CD14-positive monocyte (primary cell): ENCODE results near the gene CDCA4. TPM values are rescaled to one million over a fixed set of nuclear protein-coding genes. Genes with fewer than 3 reads are reported as not detected.
A peak's percentile ranks its signal among the peaks of the same experiment; 100 is the strongest.

Experiments
- DNase-seq, 3 donors: peaks; one replicate each; pipeline ENCODE4 v3.0.0-alpha.2; 2011 to 2022
- H2AFZ ChIP-seq: 2 replicates; pipeline ENCODE4 v1.6.0; 2012; ENCODE audit warnings: mild to moderate bottlenecking, low read depth, low read length, inconsistent platforms; ENCODE audit not compliant: insufficient read depth, poor library complexity, severe bottlenecking
- H3K27ac ChIP-seq, 2 donors: 1 replicate in 1 of 2; 2 replicates in 1 of 2; pipeline ENCODE4 v1.5.1; 2012 to 2013; ENCODE audit warnings: low read length in 2 of 2, control low read depth in 1 of 2, inconsistent platforms in 1 of 2, low read depth in 1 of 2, mild to moderate bottlenecking in 1 of 2
- H3K27me3 ChIP-seq, 2 donors: one replicate each; pipeline versions ENCODE4 v1.6.0 to v1.6.1; 2011 to 2013; ENCODE audit warnings: low read length in 2 of 2; ENCODE audit not compliant: control insufficient read depth in 2 of 2, insufficient read depth in 2 of 2
- H3K36me3 ChIP-seq, 2 donors: replicated peaks in 1 of 2; 1 replicate in 1 of 2; 2 replicates in 1 of 2; pipeline versions ENCODE4 v1.5.1 to v1.6.1; 2012 to 2013; ENCODE audit warnings: low read length in 2 of 2, control low read depth in 1 of 2, inconsistent platforms in 1 of 2, mild to moderate bottlenecking in 1 of 2; ENCODE audit not compliant: insufficient read depth in 2 of 2, control insufficient read depth in 1 of 2
- H3K4me1 ChIP-seq, 2 donors: 1 replicate in 1 of 2; 2 replicates in 1 of 2; pipeline versions ENCODE4 v1.5.1 to v1.6.1; 2012 to 2013; ENCODE audit warnings: low read length in 2 of 2, control low read depth in 1 of 2, inconsistent platforms in 1 of 2, mild to moderate bottlenecking in 1 of 2, moderate library complexity in 1 of 2; ENCODE audit not compliant: insufficient read depth in 2 of 2, control insufficient read depth in 1 of 2
- H3K4me2 ChIP-seq: replicated peaks from 2 replicates; pipeline ENCODE3; 2012; ENCODE audit warnings: low read length, moderate library complexity, mild to moderate bottlenecking; ENCODE audit not compliant: poor library complexity, severe bottlenecking; ENCODE audit errors: extremely low read depth
- H3K4me3 ChIP-seq, 3 experiments: fragments of 200-600 bp in 1 of 3; sonication (generic) in 1 of 3; replicated peaks in 1 of 3; 1 replicate in 2 of 3; 2 replicates in 1 of 3; pipeline ENCODE4 v1.5.1; 2011 to 2013; ENCODE audit warnings: low read length in 3 of 3, mild to moderate bottlenecking in 3 of 3, control low read depth in 2 of 3, low read depth in 2 of 3, inconsistent platforms in 1 of 3, moderate library complexity in 1 of 3
- H3K79me2 ChIP-seq: 2 replicates; pipeline ENCODE4 v1.6.0; 2012; ENCODE audit warnings: mild to moderate bottlenecking, control low read depth, inconsistent platforms, low read length, moderate library complexity; ENCODE audit not compliant: insufficient read depth
- H3K9ac ChIP-seq: 2 replicates; pipeline ENCODE4 v1.6.0; 2017; ENCODE audit warnings: low read length, mild to moderate bottlenecking; ENCODE audit not compliant: insufficient read depth, poor library complexity, severe bottlenecking
- H3K9me3 ChIP-seq, 2 donors: replicated peaks in 1 of 2; 1 replicate in 1 of 2; 2 replicates in 1 of 2; pipeline versions ENCODE4 v1.5.1 to v1.6.1; 2012 to 2013; ENCODE audit warnings: low read length in 2 of 2, control low read depth in 1 of 2; ENCODE audit not compliant: control insufficient read depth in 1 of 2, insufficient read depth in 1 of 2
- H4K20me1 ChIP-seq: 2 replicates; pipeline ENCODE4 v1.6.0; 2012; ENCODE audit warnings: mild to moderate bottlenecking, low read length, control low read depth, moderate library complexity; ENCODE audit not compliant: insufficient read depth
- H3K27ac Mint-ChIP-seq, 7 donors: one replicate each; pipeline ENCODE4 v1.8.0; 2020; ENCODE audit warnings: mild to moderate bottlenecking in 7 of 7, mixed read lengths in 7 of 7, moderate library complexity in 6 of 7, inconsistent platforms in 2 of 7
- H3K27me3 Mint-ChIP-seq, 3 donors: one replicate each; pipeline ENCODE4 v1.8.0; 2021 to 2022; ENCODE audit warnings: low read depth in 3 of 3, mild to moderate bottlenecking in 3 of 3, mixed read lengths in 3 of 3, moderate library complexity in 3 of 3, inconsistent platforms in 1 of 3
- H3K36me3 Mint-ChIP-seq, 2 donors: one replicate each; pipeline ENCODE4 v1.8.0; 2020; ENCODE audit warnings: mixed read lengths in 2 of 2, inconsistent platforms in 1 of 2, mild to moderate bottlenecking in 1 of 2
- H3K4me1 Mint-ChIP-seq: one replicate; pipeline ENCODE4 v1.8.0; 2020; ENCODE audit warnings: mild to moderate bottlenecking, mixed read lengths
- H3K4me3 Mint-ChIP-seq, 2 donors: one replicate each; pipeline ENCODE4 v1.8.0; 2020; ENCODE audit warnings: mild to moderate bottlenecking in 2 of 2, mixed read lengths in 2 of 2, moderate library complexity in 1 of 2
- H3K9me3 Mint-ChIP-seq, 7 donors: one replicate each; pipeline ENCODE4 v1.8.0; 2020 to 2022; ENCODE audit warnings: mixed read lengths in 7 of 7, mild to moderate bottlenecking in 6 of 7, moderate library complexity in 6 of 7, inconsistent platforms in 2 of 7
- WGBS: methylation state at CpG from one replicate; pipeline ENCODE4 v1.1.5; 2013; ENCODE audit warnings: missing lambda C conversion rate; ENCODE audit not compliant: insufficient coverage; 5-methylcytosine and 5-hydroxymethylcytosine counted together
- intact Hi-C, 2 donors: fragments of 100-400 bp; cut with micrococcal nuclease; formaldehyde crosslinking; loops; one replicate each; pipeline versions ENCODE4 v1.15.0 to v1.15.1; 2023
- polyA plus RNA-seq, 3 donors: library from polyadenylated mRNA; depleted of rRNA in 1 of 3; unstranded in 2 of 3; stranded (reverse) in 1 of 3; fragments of 300-500 nt in 2 of 3; fragments of >200 nt in 1 of 3; fragmentation: Illumina TruSeq in 2 of 3; gene quantifications; 1 replicate in 2 of 3; 2 replicates in 1 of 3; pipeline ENCODE4 v1.2.3, GENCODE V29; 2012 to 2021
- TF ChIP-seq, protein P1 (sequence below): fragments of 200-600 bp; IDR thresholded peaks from one replicate; pipeline ENCODE4 v1.8.0; 2022; ENCODE audit warnings: antibody characterized with exemption, mild to moderate bottlenecking

Gene CDCA4
- polyA plus RNA-seq, 3 donors = 8.6 to 12.0 (median 11.6) TPM

DNA sequence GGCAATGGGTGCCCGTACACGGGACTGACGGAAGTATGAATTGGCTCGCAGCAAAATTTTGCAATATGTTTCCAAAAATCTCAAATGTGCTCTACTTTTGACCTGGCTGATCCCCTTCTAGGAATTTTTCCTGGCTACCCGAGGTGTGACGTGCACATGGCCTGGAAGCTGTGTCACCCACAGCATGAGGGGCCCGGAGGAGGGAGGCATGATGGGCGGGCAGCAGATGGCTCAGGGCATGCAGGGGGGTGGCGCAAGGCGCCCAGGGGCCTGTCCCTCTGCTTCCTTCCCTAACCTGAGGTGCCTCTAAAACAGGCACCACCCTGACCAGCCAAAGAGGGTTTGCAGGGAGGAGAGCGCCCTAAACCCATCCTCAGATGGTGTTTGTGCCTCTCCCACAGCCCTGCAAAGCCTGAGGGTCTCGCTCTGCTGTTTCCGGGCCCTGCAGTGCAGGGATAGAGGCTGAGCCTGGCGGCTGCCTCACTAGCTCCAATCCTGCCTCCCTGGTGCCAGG is 37.7 kb upstream of the CDCA4 start:
- intact Hi-C loops = loop anchor here (5.0 kb wide), 1 partner anchor 34 kb away; no protein-coding TSS in a partner anchor
- no peaks in the 10 kb centered on the region for H3K9me3 ChIP-seq
- H3K27me3 ChIP-seq = no peaks in the 10 kb centered on the region
- peaks cover 57 to 58% of the 10 kb centered on the region in 2 donors for H3K4me1 ChIP-seq
- H3K79me2 ChIP-seq = peaks cover 96% of the 10 kb centered on the region
- peak overlapping the region in 1 of 3 experiments; percentile 87 for H3K4me3 ChIP-seq
- peak overlapping the region; percentile 76 to 92 (median 89) for H3K27ac Mint-ChIP-seq
- H3K9ac ChIP-seq = peak overlapping the region; percentile 39
- H3K36me3 ChIP-seq = peaks cover 38 to 46% of the 10 kb centered on the region in 2 donors
- peak overlapping the region; percentile 99 to 100 for H3K27ac ChIP-seq
- TF ChIP-seq, protein P1, sequence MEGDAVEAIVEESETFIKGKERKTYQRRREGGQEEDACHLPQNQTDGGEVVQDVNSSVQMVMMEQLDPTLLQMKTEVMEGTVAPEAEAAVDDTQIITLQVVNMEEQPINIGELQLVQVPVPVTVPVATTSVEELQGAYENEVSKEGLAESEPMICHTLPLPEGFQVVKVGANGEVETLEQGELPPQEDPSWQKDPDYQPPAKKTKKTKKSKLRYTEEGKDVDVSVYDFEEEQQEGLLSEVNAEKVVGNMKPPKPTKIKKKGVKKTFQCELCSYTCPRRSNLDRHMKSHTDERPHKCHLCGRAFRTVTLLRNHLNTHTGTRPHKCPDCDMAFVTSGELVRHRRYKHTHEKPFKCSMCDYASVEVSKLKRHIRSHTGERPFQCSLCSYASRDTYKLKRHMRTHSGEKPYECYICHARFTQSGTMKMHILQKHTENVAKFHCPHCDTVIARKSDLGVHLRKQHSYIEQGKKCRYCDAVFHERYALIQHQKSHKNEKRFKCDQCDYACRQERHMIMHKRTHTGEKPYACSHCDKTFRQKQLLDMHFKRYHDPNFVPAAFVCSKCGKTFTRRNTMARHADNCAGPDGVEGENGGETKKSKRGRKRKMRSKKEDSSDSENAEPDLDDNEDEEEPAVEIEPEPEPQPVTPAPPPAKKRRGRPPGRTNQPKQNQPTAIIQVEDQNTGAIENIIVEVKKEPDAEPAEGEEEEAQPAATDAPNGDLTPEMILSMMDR = no peak
- H3K9me3 Mint-ChIP-seq = peaks cover 0 to 3% (median 0%) of the 10 kb centered on the region in 7 donors
- peak in 2 of 3 donors; percentile 38 to 74 for DNase-seq
- 40% methylated on average over 8 of the region's 14 CpGs for WGBS
- H3K4me2 ChIP-seq = peak overlapping the region; percentile 89
- H3K4me1 Mint-ChIP-seq = peaks cover 59% of the 10 kb centered on the region
- peaks cover 85% of the 10 kb centered on the region for H4K20me1 ChIP-seq
- H3K4me3 Mint-ChIP-seq = peak overlapping the region; percentile 77 to 85
- H2AFZ ChIP-seq = no peak overlapping the region
- no peaks in the 10 kb centered on the region for H3K27me3 Mint-ChIP-seq
- peaks cover 40 to 66% of the 10 kb centered on the region in 2 donors for H3K36me3 Mint-ChIP-seq

DNA sequence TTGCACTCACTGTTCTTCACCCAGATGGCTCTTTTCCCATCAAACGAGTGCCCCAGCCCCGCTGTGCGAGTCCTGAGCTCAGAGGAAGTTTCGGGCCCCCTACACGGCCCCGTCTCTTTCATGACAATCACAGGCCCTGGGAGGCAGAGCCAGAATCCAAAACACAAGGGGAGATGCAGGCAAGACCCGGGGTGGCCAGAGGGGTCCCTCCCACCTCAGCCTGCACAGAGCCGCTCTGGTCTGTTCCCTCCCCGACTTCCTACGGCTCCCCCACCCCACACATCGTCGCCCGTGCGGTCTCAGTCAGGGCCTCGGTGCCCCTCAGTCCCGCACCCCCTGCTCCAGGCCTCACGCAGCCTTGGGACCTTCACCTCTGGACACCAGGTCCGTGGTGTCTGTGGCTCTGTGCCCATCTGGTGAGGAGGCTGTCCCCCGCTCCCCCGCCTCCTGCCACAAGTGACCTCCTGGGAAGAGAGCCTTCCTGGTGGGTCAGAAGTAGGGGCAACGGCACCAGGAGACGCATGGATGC is 35.5 kb upstream of the CDCA4 start:
- no peak overlapping the region for H3K27ac Mint-ChIP-seq
- Histone ChIP-seq H3K9ac (no peak overlapping the region), H3K36me3 (peaks cover 57 to 68% of the 10 kb centered on the region in 2 donors), H3K4me2 (no peak overlapping the region), H3K9me3 (no peaks in the 10 kb centered on the region), H3K79me2 (peaks cover 83% of the 10 kb centered on the region), H3K4me3 (no peak overlapping the region), H3K27ac (no peak overlapping the region), H3K27me3 (no peaks in the 10 kb centered on the region), H4K20me1 (peaks cover 98% of the 10 kb centered on the region), H2AFZ (no peak overlapping the region), H3K4me1 (peaks cover 36% of the 10 kb centered on the region in 2 donors)
- peaks cover 0 to 3% (median 0%) of the 10 kb centered on the region in 7 donors for H3K9me3 Mint-ChIP-seq
- no peaks in the 10 kb centered on the region for H3K27me3 Mint-ChIP-seq
- WGBS = 93% methylated on average over 19 of the region's 22 CpGs
- TF ChIP-seq, protein P1 = no peak
- peaks cover 56 to 79% of the 10 kb centered on the region in 2 donors for H3K36me3 Mint-ChIP-seq
- no peak overlapping the region for H3K4me3 Mint-ChIP-seq
- intact Hi-C loops = loop anchor here (5.0 kb wide), 1 partner anchor 36 kb away; no protein-coding TSS in a partner anchor
- peak in 1 of 3 donors; percentile 12 for DNase-seq
- peaks cover 37% of the 10 kb centered on the region for H3K4me1 Mint-ChIP-seq
